ENCODE data around the gene JAZF1. TPM values are rescaled to one million over a fixed set of nuclear protein-coding genes. Genes with fewer than 3 reads are reported as not detected.

Gene JAZF1
- total and polyA plus RNA-seq, 3 experiments from 2014 or later = 3.2 to 5.1 (median 4.9) TPM

DNA sequence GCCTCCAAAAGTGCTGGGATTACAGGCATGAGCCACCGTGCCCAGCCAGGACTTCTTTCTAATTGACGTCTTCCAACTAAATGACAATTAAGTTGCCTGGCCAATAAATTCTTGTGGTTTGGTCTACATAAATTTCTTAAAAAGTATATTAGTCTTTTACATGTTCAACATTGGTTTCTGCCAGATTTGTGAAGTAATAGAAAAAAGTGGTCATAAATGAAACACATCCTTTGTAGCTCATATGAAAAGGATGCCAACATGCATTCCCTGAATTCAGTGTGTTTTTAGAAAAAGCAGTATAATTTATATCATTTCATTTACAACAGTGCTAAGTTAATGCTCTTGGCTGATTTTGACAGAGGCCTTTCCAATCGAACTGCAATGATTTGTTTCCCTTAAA lies 225.6 kb downstream of the JAZF1 start:
- POLR2A ChIA-PET = no interaction called here
- peak overlapping the region in 1 of 7 donors; percentile 10 for H3K4me3 Mint-ChIP-seq

DNA sequence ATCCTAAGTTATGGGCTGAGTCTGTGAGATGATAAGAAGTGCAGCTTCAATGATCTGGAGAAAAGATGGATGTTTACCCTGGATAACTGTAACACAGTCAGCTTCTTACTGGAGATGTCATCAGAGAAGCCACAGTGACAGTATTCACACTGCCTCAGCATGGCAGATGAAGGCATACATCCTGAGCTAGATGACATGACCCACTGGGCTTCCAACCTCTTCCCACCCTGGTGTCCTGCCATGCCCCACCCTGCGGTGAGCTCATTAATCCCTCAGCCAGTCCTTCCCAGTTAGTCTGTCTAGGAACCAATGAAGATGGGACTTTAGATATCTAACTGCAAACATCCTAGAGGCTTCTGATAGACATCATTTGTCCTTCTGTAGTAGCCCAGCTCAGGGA lies 226.8 kb downstream of the JAZF1 start:
- Histone ChIP-seq H3K27ac (ENCODE audit: low read depth, low read length) (no peak overlapping the region), H3K4me1 (ENCODE audit: insufficient read depth, low read length) (peaks cover 30% of the 10 kb centered on the region), H3K4me3 (ENCODE audit: low read length) (no peak overlapping the region), H3K36me3 (ENCODE audit: insufficient read depth, low read length) (no peaks in the 10 kb centered on the region), H3K27me3 (ENCODE audit: insufficient read depth, low read length, poor library complexity, severe bottlenecking) (no peaks in the 10 kb centered on the region), H3K9me3 (ENCODE audit: low read length) (no peaks in the 10 kb centered on the region)
- POLR2A ChIA-PET = no interaction called here
- Mint-ChIP-seq H3K4me3 (no peak overlapping the region), H3K4me1 (peaks cover 15 to 31% (median 28%) of the 10 kb centered on the region in 3 donors), H3K9me3 (no peaks in the 10 kb centered on the region), H3K27me3 (no peaks in the 10 kb centered on the region), H3K27ac (peak overlapping the region in 1 of 8 donors; percentile 6), H3K36me3 (peaks cover 0 to 10% (median 4%) of the 10 kb centered on the region in 3 donors)
- DNase-seq = no peak
- CTCF ChIA-PET = no interaction called here

More for the DNA sequence above, 225.6 kb downstream of the JAZF1 start:
- no peak for DNase-seq
- Histone ChIP-seq H3K27me3 (ENCODE audit: insufficient read depth, low read length, poor library complexity, severe bottlenecking) (no peaks in the 10 kb centered on the region), H3K27ac (ENCODE audit: low read depth, low read length) (no peak overlapping the region), H3K4me3 (ENCODE audit: low read length) (no peak overlapping the region), H3K9me3 (ENCODE audit: low read length) (no peaks in the 10 kb centered on the region), H3K4me1 (ENCODE audit: insufficient read depth, low read length) (peaks cover 30% of the 10 kb centered on the region), H3K36me3 (ENCODE audit: insufficient read depth, low read length) (no peaks in the 10 kb centered on the region)
- H3K27ac Mint-ChIP-seq = peak overlapping the region in 1 of 8 donors; percentile 65
- H3K27me3 Mint-ChIP-seq = no peaks in the 10 kb centered on the region
- H3K4me1 Mint-ChIP-seq = peaks cover 15 to 31% (median 28%) of the 10 kb centered on the region in 3 donors
- peaks cover 0 to 7% (median 7%) of the 10 kb centered on the region in 3 donors for H3K36me3 Mint-ChIP-seq
- CTCF ChIA-PET = no interaction called here
- no peaks in the 10 kb centered on the region for H3K9me3 Mint-ChIP-seq

GRCh38 chr7:27953361-27953760 lies 227.2 kb downstream of the JAZF1 start:
- Mint-ChIP-seq H3K4me3 (no peak overlapping the region), H3K4me1 (peaks cover 15 to 31% (median 28%) of the 10 kb centered on the region in 3 donors), H3K36me3 (peaks cover 0 to 10% (median 4%) of the 10 kb centered on the region in 3 donors), H3K27me3 (no peaks in the 10 kb centered on the region), H3K9me3 (no peaks in the 10 kb centered on the region), H3K27ac (peak overlapping the region in 1 of 8 donors; percentile 85)
- POLR2A ChIA-PET = no interaction called here
- no peak overlapping the region for H3K4me3 ChIP-seq (ENCODE audit: low read length)
- no peak for DNase-seq
- no peaks in the 10 kb centered on the region for H3K27me3 ChIP-seq (ENCODE audit: insufficient read depth, low read length, poor library complexity, severe bottlenecking)
- H3K27ac ChIP-seq (ENCODE audit: low read depth, low read length) = no peak overlapping the region
- peaks cover 30% of the 10 kb centered on the region for H3K4me1 ChIP-seq (ENCODE audit: insufficient read depth, low read length)
- CTCF ChIA-PET = no interaction called here
- H3K36me3 ChIP-seq (ENCODE audit: insufficient read depth, low read length) = no peaks in the 10 kb centered on the region
- H3K9me3 ChIP-seq (ENCODE audit: low read length) = no peaks in the 10 kb centered on the region

DNA sequence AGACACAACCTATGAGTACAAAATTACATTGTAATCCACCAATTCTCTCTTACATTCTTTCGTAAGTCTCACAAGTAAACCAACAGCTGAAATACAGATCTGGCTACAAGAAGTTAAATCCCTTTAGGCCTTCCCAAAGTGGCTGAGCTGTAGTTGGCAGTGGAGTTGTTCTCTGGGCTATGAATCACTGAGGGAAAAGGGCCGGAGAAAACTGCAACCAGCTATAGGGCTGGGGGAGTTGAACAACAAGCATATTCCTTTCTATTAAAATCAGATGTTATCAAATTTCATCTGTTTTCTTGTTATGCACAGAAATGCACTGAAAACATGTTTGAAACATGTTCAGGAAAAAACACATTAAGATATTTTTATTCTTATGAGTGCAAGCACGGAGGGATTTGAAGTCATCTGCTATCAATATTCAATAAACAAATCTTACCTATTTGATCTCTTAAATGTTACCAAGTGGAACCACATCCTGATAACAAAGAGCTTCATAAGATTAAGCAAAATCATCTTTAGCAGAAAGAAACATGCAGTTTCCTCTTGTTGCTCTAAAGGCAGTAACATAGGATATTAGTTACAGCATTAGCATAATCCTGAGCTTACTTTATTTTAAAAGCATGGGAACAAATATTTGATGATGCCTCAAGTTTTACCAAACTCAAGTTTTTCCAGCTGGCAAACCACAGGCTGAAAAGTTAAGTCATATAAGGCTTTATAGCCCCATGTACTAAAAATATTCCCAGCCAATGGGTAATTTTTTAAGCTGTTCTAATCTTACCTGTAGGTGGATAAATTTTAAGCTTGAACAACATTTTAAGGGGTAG lies 227.9 kb downstream of the JAZF1 start:
- H3K9me3 ChIP-seq (ENCODE audit: low read length) = no peaks in the 10 kb centered on the region
- H3K9me3 Mint-ChIP-seq = no peaks in the 10 kb centered on the region
- H3K27me3 ChIP-seq (ENCODE audit: insufficient read depth, low read length, poor library complexity, severe bottlenecking) = no peaks in the 10 kb centered on the region
- peaks cover 15 to 31% (median 28%) of the 10 kb centered on the region in 3 donors for H3K4me1 Mint-ChIP-seq
- peaks cover 0 to 10% (median 4%) of the 10 kb centered on the region in 3 donors for H3K36me3 Mint-ChIP-seq
- no peaks in the 10 kb centered on the region for H3K36me3 ChIP-seq (ENCODE audit: insufficient read depth, low read length)
- peaks cover 30% of the 10 kb centered on the region for H3K4me1 ChIP-seq (ENCODE audit: insufficient read depth, low read length)
- H3K27ac Mint-ChIP-seq = peak overlapping the region in 3 of 8 donors; percentile 16 to 94 (median 34)
- no peak overlapping the region for H3K27ac ChIP-seq (ENCODE audit: low read depth, low read length)
- peaks cover 0 to under 1% of the 10 kb centered on the region in 2 donors for H3K27me3 Mint-ChIP-seq
- DNase-seq = no peak
- no peak overlapping the region for H3K4me3 ChIP-seq (ENCODE audit: low read length)
- ChIA-PET CTCF (no interaction called here), POLR2A (no interaction called here)
- peak overlapping the region in 2 of 7 donors; percentile 29 to 37 for H3K4me3 Mint-ChIP-seq

DNA sequence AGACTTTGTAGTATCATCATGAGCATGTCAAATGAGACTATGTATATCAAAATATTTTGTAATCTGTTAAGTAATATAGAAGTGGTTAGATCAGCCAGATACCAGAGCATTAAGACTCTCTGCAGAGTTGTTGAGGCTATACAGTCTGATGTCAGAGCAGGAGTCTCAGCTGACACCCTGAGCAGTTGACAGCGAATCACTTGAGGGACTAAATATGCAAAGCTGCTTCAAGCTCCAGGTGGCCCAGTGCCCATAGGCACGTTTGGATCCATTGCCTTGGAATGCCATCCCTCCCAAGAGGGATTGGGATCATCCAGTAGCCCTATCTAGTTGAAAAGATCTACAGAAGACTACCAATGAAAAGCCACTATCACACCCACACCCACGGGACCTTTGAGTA lies 230.5 kb downstream of the JAZF1 start:
- no peak overlapping the region for H3K4me3 Mint-ChIP-seq
- Histone ChIP-seq H3K4me1 (ENCODE audit: insufficient read depth, low read length) (peaks cover 30% of the 10 kb centered on the region), H3K27ac (ENCODE audit: low read depth, low read length) (no peak overlapping the region), H3K27me3 (ENCODE audit: insufficient read depth, low read length, poor library complexity, severe bottlenecking) (no peaks in the 10 kb centered on the region), H3K36me3 (ENCODE audit: insufficient read depth, low read length) (no peaks in the 10 kb centered on the region), H3K9me3 (ENCODE audit: low read length) (no peaks in the 10 kb centered on the region), H3K4me3 (ENCODE audit: low read length) (no peak overlapping the region)
- H3K9me3 Mint-ChIP-seq = no peaks in the 10 kb centered on the region
- POLR2A ChIA-PET = no interaction called here
- CTCF ChIA-PET = no interaction called here
- DNase-seq = no peak
- H3K4me1 Mint-ChIP-seq = peaks cover 15 to 31% (median 28%) of the 10 kb centered on the region in 3 donors
- peaks cover 0 to 6% (median 2%) of the 10 kb centered on the region in 3 donors for H3K36me3 Mint-ChIP-seq
- peaks cover 0 to 1% of the 10 kb centered on the region in 2 donors for H3K27me3 Mint-ChIP-seq
- no peak overlapping the region for H3K27ac Mint-ChIP-seq

DNA sequence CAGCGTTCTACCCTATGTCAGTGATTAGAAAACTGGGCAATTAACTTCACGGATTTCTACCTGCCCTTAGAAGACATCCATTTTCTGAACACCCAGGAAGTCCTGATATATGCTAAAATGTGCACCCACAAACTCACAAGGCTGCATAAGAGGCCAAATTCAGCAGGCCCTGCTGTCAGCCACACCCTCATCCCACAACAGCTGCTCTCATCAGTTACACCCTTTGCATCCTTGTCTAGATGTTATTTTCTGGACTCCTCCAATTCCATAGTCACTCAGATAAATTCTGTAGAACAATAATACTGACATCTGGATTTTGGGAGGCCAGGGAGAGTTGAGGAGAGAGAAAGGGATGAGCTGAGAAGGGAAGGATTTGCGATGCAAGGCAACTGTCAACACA lies 231.7 kb downstream of the JAZF1 start:
- Mint-ChIP-seq H3K9me3 (no peaks in the 10 kb centered on the region), H3K4me1 (peaks cover 12 to 24% (median 23%) of the 10 kb centered on the region in 3 donors), H3K27me3 (peaks cover 0 to 1% of the 10 kb centered on the region in 2 donors), H3K36me3 (peaks cover 0 to 8% (median under 1%) of the 10 kb centered on the region in 3 donors), H3K27ac (peak overlapping the region in 1 of 8 donors; percentile 19), H3K4me3 (no peak overlapping the region)
- H3K9me3 ChIP-seq (ENCODE audit: low read length) = no peaks in the 10 kb centered on the region
- no peak overlapping the region for H3K27ac ChIP-seq (ENCODE audit: low read depth, low read length)
- H3K36me3 ChIP-seq (ENCODE audit: insufficient read depth, low read length) = no peaks in the 10 kb centered on the region
- CTCF ChIA-PET = no interaction called here
- DNase-seq = no peak
- peaks cover 24% of the 10 kb centered on the region for H3K4me1 ChIP-seq (ENCODE audit: insufficient read depth, low read length)
- H3K27me3 ChIP-seq (ENCODE audit: insufficient read depth, low read length, poor library complexity, severe bottlenecking) = no peaks in the 10 kb centered on the region
- no peak overlapping the region for H3K4me3 ChIP-seq (ENCODE audit: low read length)
- POLR2A ChIA-PET = no interaction called here

DNA sequence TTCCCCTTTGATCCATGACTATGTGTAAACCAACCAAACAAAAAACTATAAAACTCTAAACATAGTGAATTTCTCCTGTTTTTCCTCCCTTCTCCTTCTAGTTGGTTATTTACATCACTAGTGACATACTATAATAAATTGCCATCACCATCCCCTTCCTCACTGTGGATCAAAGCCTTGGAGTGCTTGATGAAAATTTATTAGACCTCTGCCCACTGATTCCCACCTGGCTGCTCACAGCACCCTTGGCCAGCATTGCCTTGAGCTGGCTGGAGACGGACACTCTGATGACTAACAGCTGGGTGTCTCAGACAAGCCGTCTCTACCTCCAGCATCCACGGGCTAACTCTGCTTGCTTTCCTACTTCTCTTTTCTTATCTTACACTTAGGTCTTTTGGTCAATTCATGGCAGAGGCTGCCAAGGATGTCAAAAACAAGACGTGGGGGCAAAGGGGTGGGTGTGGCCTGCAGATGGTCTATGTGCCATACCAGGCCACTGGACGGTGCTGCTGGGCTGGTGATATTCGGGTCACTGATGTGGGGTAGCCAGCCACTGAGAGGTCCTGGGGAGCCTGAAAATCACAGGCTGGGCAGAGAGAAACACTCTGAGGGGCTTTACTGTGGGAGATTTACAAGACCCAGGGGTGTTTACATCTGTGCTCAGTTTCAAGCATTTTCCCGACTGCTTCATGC lies 232.9 kb downstream of the JAZF1 start:
- ChIA-PET CTCF (no interaction called here), POLR2A (no interaction called here)
- peaks cover 13% of the 10 kb centered on the region for H3K4me1 ChIP-seq (ENCODE audit: insufficient read depth, low read length)
- DNase-seq = no peak
- no peak overlapping the region for H3K4me3 ChIP-seq (ENCODE audit: low read length)
- H3K36me3 ChIP-seq (ENCODE audit: insufficient read depth, low read length) = no peaks in the 10 kb centered on the region
- no peaks in the 10 kb centered on the region for H3K9me3 Mint-ChIP-seq
- H3K36me3 Mint-ChIP-seq = peaks cover 1 to 6% (median 3%) of the 10 kb centered on the region in 3 donors
- peak overlapping the region in 1 of 8 donors; percentile 58 for H3K27ac Mint-ChIP-seq
- H3K27me3 Mint-ChIP-seq = peaks cover 0 to 1% of the 10 kb centered on the region in 2 donors
- H3K27ac ChIP-seq (ENCODE audit: low read depth, low read length) = no peak overlapping the region
- H3K4me1 Mint-ChIP-seq = peaks cover 5 to 13% (median 12%) of the 10 kb centered on the region in 3 donors
- no peaks in the 10 kb centered on the region for H3K27me3 ChIP-seq (ENCODE audit: insufficient read depth, low read length, poor library complexity, severe bottlenecking)
- H3K4me3 Mint-ChIP-seq = no peak overlapping the region
- no peaks in the 10 kb centered on the region for H3K9me3 ChIP-seq (ENCODE audit: low read length)

DNA sequence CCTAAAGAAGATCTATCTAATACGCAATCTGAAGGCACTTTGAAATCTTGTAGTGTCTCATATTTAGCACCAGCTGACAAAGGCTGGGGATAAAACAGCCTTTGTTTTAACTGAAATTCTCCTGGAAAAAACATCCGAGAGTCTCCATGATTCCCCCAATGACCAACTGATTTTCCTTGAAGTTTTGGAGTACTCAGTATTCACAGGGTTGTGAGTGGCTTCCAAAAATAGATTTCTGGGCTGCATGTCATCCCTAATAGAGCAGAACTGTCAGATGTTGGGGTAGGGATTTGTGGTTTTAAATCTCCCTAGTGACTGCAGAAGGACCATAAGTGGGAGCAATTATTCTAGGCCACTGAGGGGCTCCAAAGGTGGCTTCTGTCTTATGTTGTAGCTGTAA lies 234.2 kb downstream of the JAZF1 start:
- H3K9me3 ChIP-seq (ENCODE audit: low read length) = no peaks in the 10 kb centered on the region
- no peaks in the 10 kb centered on the region for H3K27me3 ChIP-seq (ENCODE audit: insufficient read depth, low read length, poor library complexity, severe bottlenecking)
- Mint-ChIP-seq H3K27ac (no peak overlapping the region), H3K4me3 (no peak overlapping the region), H3K4me1 (no peaks in the 10 kb centered on the region), H3K27me3 (peaks cover 0 to 1% of the 10 kb centered on the region in 2 donors), H3K36me3 (peaks cover 1 to 10% (median 3%) of the 10 kb centered on the region in 3 donors), H3K9me3 (no peaks in the 10 kb centered on the region)
- CTCF ChIA-PET = no interaction called here
- H3K36me3 ChIP-seq (ENCODE audit: insufficient read depth, low read length) = no peaks in the 10 kb centered on the region
- POLR2A ChIA-PET = no interaction called here
- H3K4me1 ChIP-seq (ENCODE audit: insufficient read depth, low read length) = no peaks in the 10 kb centered on the region
- H3K27ac ChIP-seq (ENCODE audit: low read depth, low read length) = no peak overlapping the region
- no peak for DNase-seq
- no peak overlapping the region for H3K4me3 ChIP-seq (ENCODE audit: low read length)
